ENCODE measurements around the gene NOL9. TPM values are rescaled to one million over a fixed set of nuclear protein-coding genes. Genes with fewer than 3 reads are reported as not detected.

Gene NOL9
- total and polyA plus RNA-seq, 2 of the 13 experiments (the other 11 are each of a cell fraction or from before 2014, with no cell fraction given), result 18.0 to 24.7 TPM

- 0 out of 2 replicates have a peak, but pooled peaks have one; percentile 31 for TF ChIP-seq ZNF800 (CRISPR knock-in tag; IDR thresholded peaks at IDR 0.05)
- no peak for TF ChIP-seq ZBTB20 (CRISPR knock-in tag; IDR thresholded peaks at IDR 0.05; ENCODE audit: borderline replicate concordance, low read depth)
- TF ChIP-seq RBM22 (optimal IDR thresholded peaks at IDR 0.05; ENCODE audit: low read length), result no peak
- peak; percentile 31; the same call in 1 of the 2 replicates for TF ChIP-seq ZFY (CRISPR knock-in tag; IDR thresholded peaks at IDR 0.05)
- no peak for TF ChIP-seq HOXA9 (CRISPR knock-in tag; IDR thresholded peaks at IDR 0.05; ENCODE audit: borderline replicate concordance)
- no peak for TF ChIP-seq ZSCAN29 (CRISPR knock-in tag; conservative IDR thresholded peaks at IDR 0.05)
- TF ChIP-seq NPAS2 (CRISPR knock-in tag; IDR thresholded peaks at IDR 0.05; ENCODE audit: borderline replicate concordance), result no peak
- TF ChIP-seq ZNF430 (CRISPR knock-in tag; IDR thresholded peaks at IDR 0.05), result no peak
- no peak for TF ChIP-seq ATF4 (CRISPR knock-in tag; IDR thresholded peaks at IDR 0.05)
- TF ChIP-seq E2F5 (CRISPR knock-in tag; conservative IDR thresholded peaks at IDR 0.05), result no peak
- TF ChIP-seq ZNF446 (CRISPR knock-in tag; IDR thresholded peaks at IDR 0.05), result no peak
- no peak for TF ChIP-seq PLRG1 (conservative IDR thresholded peaks at IDR 0.05)
- TF ChIP-seq ZFP91 (CRISPR knock-in tag; IDR thresholded peaks at IDR 0.05; ENCODE audit: borderline replicate concordance), result peak; percentile 71; the same call in 1 of the 2 replicates
- TF ChIP-seq ZNF816 (CRISPR knock-in tag; IDR thresholded peaks at IDR 0.05; ENCODE audit: borderline replicate concordance), result no peak
- no peak for TF ChIP-seq ZBTB8A (CRISPR knock-in tag; IDR thresholded peaks at IDR 0.05; ENCODE audit: borderline replicate concordance, low read depth)
- no peak for TF ChIP-seq RNF2 (conservative IDR thresholded peaks at IDR 0.05; ENCODE audit: low read depth)
- TF ChIP-seq BHLHE40 (IDR thresholded peaks at IDR 0.05; ENCODE audit: low read length), result no peak
- TF ChIP-seq ELK4 (CRISPR knock-in tag; IDR thresholded peaks at IDR 0.05; ENCODE audit: borderline replicate concordance), result no peak
- TF ChIP-seq PAXIP1 (CRISPR knock-in tag; conservative IDR thresholded peaks at IDR 0.05), result no peak
Measured at GRCh38 chr1:6486433-6487011, 67.8 kb downstream of the NOL9 start (continued).
